ENCODE results near the gene PCBP2.
A peak's percentile ranks its signal among the peaks of the same experiment; 100 is the strongest.
"Not testable (repeated sequence)": the region's sequence is repeated elsewhere in the genome, so short reads cannot be mapped to it uniquely, and the experiment has no call there.

PCBP2 gene

DNA sequence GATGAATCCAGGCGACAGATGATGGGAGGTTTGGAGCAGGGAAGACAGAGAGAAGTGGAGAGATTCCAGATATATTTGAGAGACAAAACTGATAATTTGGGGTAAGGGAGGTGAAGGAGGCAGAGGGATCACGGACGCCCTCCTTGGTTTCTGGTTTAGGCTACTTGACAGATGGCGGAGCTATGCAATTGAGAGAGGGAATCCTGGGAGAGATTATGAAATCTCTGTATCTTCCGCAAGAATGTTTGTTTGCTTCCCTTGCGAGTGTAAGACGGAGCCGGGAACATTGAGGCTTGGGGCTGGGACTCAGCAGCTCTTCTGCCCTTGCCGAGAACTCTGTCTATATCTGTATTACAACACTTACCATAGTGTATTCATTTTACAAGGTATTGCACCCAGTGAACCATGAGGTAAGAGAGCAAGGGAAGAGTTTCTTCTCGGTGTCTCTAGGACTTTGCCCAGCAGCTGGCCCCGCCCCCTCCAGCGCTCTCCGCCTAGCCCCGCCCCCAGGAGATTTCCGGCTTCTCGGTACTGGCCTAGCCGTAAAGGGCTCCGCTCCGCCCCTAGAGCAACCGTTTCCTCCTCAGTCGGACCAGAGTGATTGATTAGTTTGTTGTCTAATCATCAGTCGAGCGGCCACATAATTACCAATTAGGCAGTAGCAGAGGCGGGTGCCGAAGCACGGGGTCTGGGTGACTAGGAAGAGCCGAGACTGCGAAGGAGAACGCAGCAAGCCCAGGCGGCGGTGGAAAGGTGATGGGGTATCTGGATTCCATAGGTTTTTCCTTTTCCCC is 10.7 kb upstream of the PCBP2 start, which contains the start of gene PRR13:
Gene PRR13 (plus strand): TSS at position 695 of the 794 bp plus-strand sequence. CDS start 981 bp downstream, outside the sequence.
- DNase-seq = peak; percentile 98 to 100 (median 99)

DNA sequence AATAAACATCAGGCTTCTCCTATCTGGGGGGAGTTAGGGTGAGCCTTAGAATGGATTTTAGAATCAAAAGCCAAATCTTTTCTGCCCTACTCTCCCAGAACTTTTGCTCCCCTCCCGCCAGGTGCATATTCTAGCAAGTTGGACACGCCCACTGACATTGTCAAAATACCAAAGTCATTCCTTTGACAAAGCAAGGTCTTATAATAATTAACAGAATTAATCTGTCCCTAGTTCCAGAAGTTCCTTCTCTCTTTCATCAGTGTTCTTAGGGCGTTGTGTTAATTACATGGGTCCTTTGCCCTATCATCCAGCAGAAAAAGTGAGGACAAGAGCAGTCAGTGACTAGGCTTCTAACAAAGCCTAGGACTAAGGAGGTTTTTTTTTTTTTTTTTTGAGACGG is 7.9 kb upstream of the PCBP2 start:
- no peak for DNase-seq

DNA sequence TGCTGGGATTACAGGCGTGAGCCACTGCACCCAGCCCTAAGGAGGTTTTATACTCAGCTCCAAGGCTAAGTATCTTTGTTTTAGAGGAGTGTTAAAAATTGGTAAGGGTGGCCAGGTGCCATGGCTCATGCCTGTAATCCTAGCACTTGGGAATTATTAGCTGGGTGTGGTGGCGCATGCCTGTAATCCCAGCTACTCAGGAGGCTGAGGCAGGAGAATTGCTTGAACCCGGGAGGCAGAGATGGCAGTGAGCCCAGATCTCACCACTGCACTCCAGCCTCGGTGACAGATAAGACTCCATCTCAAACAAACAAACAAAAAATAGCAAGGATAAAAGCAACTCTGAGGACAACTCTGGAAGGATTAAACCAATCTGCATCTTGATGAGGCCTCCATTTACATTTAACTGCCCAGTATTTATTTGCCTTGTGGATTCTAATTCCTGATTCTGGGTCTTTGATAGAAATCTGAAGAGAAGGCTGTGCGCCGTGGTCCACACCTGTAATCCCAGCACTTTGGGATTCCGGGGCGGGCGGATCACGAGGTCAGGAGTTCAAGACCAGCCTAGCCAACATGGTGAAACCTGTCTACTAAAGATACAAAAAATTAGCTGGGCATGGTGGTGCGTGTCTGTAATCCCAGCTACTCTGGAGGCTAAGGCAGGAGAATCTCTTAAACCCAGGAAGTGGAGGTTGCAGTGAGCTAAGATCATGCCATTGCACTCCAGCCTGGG is 7.1 kb upstream of the PCBP2 start:
- not testable (repeated sequence) for DNase-seq

DNA sequence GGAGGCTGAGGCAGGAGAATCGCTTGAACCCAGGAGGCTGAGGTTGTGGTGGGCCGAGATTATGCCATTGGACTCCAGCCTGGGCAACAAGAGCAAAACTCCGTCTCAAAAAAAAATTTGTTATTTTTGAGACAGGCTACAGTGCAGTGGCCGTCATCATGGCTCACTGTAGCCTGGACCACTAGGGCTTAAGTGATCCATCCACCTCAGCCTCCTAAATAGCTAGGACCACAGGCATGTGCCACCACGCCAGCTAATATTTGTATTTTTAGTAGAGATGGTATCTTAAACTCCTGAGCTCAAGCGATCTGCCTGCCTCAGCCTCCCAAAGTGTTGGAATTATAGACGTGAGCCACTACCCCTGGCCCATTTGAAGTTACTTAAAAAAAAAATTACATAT is 966 bp upstream of the PCBP2 start:
- DNase-seq = no peak

DNA sequence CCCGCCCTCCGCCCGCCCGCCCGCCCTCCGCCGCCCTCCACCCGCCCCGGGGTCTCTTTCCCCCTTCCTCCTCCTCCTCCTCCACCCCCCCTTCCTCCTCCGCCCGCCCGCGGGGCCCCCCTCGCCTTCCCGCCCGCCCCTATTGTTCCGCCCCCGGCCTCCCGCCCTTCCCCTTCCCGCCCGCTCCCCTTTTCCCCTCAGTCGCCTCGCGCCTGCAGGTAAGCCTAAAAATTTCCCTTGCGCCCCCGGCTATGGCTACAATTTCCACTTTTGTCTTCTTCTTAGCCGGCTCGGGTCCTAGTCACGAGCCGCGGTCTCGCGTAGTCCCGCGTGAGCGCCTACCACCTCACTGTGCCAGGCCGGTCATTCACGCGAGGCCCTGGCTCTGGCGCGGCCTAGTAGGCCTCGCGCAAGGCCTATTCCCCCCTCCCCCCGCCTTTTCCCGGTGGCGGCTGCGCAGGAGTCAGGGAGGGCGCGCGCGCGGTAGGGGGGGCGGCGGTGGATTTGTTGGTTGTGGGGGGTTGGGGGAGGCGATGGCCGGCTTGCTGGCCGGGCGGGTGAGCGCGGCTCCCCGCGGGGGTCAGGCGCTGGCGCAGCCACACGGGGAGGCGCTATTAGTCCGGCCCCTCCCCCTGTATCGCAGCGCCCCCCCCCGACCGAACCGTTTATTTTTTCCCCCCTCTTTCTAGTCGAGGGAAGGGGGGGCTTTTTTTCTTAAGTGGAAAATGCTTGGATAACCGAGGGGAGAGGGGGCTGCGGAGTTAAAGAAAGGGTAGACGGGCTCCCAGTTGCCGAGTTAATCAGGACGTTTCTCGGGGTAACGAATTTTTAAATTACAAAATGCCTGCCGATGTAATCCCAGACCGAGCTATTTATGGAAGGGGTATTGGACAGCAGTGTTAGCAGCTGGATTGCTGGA is 516 bp downstream of the PCBP2 start:
- DNase-seq = peak; percentile 76 to 96 (median 92)

DNA sequence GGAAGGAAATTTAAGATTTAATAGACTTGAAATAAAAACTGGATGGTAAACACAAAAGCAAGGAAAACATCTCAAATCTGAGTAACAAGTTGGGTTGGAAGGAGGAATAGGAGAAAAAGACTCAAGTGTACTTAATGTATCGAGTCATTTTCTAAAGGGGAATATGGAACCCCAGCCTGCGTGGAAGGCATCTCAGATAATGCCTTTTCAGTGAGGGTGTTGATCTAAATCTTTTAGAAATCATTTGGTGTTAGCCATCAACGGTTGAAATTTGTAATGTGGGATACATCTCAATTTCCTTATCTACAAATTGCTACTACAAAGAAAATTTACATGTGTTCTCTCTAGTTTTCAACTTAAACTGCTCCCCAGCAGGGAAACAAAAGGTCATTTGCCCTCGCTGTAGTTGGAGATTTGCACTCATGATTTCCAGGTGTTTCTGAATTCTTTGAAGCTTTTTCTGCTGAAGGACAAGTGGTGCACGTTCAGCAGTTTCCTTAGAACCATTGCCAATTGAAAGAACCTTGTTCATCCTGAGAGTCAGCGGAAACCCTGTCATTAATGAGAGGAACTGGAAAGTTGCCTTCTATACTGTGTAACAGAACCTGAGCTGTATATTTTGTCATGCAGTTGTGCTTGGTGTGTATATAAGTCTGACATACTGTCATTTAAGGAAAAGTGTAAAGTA is 2.2 kb downstream of the PCBP2 start:
- no peak for DNase-seq

DNA sequence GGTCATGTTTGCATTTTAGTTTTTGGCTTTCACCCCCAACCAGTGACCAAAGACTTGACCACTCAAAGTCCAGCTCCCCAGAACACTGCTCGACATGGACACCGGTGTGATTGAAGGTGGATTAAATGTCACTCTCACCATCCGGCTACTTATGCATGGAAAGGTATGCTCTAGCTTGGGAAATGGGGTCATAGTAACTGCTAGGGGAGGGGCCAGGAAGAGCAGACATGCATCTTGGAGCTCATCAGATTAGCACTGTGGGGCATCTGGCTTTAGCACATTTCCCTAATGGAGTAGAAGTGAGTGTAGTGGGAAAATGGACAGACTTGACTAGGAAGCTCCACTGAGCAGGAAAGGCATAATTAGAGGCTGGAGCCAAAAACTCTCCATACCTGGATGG is 2.8 kb downstream of the PCBP2 start:
- no peak for DNase-seq

DNA sequence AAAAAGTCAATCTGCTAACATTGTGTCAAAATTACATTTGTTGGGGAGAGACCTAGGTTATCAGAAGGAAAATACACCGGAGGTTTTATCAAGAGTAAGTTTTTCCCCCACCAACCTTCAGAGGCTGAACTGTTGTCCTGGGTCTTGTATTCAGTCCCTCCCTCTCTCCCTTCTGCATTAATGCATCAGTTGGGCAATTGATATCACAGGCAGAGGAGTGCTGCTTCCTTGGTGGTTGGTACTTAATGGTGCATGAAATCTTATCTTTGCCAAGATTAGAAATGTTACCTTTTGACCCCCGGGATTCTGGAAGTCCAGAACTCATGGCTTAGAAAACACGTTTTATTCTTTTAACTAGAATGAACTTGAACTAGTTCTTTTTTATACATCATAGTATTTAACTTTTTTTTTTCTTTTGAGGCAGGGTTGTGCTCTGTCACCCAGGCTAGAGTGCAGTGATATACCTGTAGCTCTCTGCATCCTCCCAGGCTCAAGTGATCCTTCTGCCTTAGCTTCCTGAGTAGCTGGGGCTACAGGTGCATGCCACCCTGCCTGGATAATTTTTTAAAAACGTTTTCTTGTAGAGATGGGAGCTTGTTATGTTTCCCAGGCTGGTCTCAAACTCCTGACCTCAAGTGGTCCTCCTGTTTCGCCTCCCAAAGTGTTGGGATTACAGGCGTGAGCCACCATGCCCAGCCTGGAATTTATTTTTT is 4.9 kb downstream of the PCBP2 start:
- no peak for DNase-seq

DNA sequence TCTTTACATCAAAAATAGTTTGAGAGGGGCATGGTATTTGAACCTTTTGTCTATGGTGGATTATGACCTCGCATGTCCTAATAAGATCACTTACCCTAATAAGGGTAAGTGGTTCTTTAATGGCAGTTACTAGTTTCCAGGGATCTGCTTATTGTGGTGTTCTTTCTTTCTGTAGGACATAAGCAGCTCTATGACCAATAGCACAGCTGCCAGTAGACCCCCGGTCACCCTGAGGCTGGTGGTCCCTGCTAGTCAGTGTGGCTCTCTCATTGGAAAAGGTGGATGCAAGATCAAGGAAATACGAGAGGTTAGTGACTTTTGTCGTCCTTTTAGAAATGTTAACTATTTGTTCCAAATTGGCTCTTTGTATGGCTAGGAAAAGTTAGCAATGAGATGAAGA is 7.2 kb downstream of the PCBP2 start:
- no peak for DNase-seq

DNA sequence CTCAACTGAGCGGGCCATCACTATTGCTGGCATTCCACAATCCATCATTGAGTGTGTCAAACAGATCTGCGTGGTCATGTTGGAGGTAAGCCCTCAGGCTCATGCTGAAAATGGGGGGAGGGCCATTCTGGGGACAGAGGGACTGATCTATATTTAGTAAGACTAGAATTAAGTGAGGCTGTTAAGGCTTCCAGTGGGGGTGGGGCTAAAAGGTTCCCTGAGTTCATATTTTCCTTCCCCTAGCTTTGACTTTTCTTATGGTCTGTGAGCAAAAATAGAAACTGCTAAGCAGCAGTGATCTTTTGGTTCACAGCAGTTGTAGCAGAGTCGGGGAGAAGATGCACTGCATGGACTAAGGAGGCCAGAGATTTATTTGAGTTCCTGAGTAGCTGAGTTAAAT is 9.2 kb downstream of the PCBP2 start:
- DNase-seq = no peak

DNA sequence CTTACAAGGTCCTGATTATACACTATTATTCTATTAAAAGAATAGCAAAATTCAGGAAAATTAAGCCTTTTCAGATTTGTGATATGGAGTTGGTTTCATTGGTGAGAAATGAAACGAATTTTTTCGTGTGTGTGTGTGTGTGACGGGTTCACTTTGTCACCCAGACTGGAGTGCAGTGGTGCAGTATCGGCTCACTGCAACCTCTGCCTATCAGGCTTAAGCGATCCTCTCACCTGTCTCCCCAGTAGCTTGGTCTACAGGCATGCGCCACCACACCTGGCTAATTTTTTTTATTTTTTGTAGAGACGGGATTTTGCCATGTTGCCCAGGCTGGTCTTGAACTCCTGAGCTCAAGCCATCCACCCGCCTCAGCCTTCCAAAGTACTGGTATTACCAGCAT is 9.7 kb downstream of the PCBP2 start:
- no peak for DNase-seq

DNA sequence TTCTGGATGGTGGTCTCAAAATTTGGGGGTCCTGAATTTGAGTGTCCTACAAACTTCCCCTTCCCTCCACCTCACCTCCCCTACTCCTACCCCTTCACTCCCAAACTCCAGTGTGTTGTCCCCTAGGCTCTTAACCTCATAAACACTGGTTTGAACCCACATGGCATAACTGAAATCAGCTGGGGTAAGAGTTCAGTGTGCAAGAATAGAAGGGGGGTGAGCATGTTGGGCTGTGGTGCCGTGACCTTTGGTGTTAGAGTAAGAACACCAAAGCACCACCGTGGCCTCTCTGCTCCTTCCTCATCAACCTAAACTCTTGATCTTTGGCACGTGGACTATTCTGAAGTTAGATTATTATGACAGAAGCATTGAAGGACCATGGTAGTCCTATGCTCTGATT is 11.0 kb downstream of the PCBP2 start:
- no peak for DNase-seq

DNA sequence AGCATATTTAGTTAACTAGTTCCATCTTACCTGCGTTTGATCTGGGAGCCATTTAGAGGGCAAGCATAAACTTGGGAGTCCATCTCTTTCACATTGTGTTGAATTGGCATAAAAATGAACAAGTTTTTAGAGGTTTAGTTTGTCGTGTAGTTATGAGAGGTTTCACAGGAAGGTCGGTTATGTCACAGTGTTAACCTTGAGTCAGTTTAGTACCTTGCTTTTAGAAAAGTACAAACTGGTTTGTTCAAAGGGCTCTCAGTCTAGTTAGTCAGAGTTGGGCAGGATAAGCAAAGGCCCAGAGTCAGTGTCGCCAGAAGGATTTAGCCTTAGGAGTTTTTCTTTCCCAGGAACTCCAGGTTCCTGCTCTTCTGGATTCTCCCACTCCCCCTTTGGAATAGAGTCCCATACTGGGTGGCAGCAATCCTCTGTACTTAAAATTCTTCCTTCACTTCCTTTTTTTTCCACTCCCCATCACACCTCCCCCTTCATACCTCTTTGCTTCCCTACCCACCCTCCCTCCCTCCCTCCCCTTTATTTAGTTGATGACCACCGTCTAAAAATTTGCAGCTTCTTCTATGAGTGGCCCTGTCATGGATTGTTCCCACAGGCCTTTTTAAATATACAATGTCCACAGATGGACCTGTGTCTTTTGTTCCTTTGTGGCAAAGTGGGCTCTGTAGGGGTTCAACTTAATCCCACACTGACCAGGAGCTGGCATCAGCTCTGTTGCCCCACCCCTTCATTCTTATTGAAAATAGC is 12.1 kb downstream of the PCBP2 start:
- no peak for DNase-seq

DNA sequence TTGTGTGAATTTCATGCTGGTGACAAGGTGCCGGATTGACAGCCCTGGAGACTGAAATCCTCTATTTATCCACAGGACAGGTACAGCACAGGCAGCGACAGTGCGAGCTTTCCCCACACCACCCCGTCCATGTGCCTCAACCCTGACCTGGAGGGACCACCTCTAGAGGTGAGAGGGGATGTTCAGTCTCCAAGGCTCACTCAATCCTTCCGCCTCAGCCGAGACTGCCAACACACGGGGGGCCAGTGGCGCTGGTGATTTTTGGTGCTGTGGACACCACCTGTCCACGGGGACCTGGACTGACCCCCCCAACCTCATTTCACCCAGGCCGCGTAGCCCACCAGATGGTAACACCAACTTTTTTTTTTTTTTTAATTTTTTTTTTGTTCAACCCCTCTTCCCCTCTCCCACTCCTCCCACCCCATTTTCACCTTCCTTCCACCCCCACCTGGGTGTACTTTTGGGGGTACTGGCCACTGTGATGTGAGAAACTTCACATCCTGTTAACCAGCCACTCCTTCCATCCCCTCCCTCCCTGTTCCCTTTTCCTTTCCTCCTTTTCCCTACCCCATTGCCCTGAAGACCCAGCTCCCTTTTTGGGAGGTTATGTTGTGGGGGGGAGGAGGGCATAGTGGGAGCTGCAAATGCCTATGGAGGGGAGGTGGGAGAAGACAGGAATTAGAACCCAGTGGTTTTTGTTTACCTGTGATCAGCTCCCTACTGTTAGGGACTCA is 12.9 kb downstream of the PCBP2 start:
- DNase-seq = no peak

DNA sequence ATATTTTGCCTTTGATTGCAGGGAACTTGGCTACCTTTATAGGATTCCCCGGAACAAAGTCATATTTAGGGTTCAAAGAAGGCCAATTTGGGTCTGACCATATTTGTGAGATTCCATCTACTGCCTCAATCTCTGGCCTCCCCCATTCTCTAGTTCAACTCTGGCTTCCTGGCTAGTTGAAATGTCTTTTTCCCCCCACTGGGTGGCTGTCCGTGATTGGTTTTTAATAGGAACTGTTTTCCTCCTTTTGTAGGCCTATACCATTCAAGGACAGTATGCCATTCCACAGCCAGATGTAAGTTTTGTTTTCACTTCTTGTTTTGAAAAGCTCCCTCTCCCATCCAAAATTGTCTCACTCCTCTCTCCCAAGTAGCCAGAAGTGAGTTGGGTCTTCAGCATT is 13.8 kb downstream of the PCBP2 start:
- DNase-seq = no peak

DNA sequence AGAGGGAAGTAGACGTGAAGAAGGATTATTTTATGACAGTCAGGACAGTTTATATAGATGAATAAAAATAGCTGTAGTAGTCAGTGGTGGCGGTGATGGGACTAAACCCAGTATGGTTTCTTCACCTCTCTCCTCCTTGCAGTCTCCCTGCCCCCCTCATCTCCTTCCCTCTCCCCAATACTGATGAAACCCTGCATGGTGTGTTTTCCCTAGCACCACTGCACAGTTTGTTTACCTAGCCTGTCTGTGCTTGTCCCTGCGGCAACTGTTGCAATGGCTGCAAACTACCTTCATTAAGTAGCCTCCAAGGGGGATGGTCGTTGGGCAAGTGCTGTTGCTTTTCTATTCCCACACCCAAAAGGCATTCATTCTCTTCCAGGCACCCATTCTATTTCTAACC is 14.7 kb downstream of the PCBP2 start:
- DNase-seq = peak in 2 of 3 experiments; percentile 39 to 77

DNA sequence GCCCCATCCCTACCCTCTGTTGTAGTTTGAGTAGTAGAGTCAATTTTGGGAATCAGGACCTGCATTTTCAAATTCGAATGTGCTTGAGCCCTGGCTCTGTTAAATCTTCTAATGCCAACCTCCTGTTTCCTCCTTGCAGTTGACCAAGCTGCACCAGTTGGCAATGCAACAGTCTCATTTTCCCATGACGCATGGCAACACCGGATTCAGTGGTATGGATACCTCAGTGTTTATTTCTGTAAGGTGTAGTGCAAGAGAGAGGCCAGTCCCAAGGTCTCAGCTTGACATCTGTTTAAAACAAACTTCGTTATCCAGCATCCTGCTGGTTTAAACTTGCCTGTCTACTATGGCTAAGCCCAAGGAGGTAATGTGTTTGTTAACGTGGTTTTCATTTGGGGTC is 15.2 kb downstream of the PCBP2 start:
- DNase-seq = no peak

DNA sequence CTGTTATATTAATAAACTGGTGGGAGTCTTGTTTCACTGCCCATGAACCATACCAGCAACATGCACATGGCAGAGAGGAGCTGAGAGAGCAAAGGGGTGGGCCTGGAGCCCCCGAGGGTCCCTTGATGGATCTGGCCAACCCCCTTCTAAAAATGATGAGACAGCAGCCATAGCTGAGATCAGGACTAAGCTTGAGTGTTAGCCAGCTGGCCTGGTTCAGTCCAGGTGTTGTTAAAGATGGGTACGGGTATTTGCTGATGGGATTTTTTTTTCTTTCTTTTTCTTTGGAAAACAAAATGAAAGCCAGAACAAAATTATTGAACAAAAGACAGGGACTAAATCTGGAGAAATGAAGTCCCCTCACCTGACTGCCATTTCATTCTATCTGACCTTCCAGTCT is 16.0 kb downstream of the PCBP2 start:
- DNase-seq = no peak

DNA sequence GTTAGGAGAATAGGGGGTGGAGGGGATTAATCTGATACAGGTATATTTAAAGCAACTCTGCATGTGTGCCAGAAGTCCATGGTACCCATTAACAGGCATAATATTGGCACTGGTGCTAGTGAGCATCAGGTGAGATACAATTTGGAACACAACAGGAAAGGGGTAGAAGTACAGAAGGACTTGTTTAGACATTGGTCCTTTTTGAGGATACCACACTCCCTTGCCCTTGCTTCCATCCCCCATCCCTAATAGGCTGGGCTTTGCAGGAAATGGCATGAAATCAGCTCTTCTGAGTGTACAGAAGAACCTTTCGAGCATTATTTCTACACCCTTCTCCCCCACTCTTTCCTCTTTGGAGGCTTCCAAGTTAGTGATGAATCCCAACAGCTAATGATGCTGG is 16.4 kb downstream of the PCBP2 start:
- no peak for DNase-seq

DNA sequence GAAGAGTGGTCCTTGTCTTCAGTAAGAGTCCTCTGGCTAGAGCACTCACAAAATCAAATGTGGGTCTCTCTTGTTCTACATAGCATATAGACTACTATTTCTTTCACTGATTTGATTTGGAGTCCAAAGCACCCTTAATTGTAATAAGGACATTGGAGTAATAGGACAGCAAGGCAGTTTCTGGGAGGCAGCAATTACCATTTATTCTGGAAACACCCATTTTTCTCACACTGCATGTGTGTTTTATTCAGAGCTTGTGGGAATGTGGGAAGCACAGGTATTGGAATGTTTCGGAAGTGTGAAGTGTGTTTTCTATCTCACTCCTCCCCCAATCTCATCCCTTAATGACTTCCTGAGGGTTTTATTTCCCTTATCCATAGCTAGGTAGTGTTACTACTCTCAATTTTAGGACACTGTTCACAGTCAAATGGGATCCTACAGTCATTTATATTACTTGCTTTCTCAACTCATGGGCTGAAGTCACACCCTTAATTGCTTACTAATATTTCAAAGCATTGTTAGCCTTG is 20.2 kb downstream of the PCBP2 start:
- no peak for DNase-seq
